ENCODE measurements around the gene ITPKB. TPM values are rescaled to one million over a fixed set of nuclear protein-coding genes. Genes with fewer than 3 reads are reported as not detected.
A peak's percentile ranks its signal among the peaks of the same experiment; 100 is the strongest.

The ITPKB gene
- polyA plus RNA-seq, 1 of the 3 experiments (the other 2 are of a cell fraction) = 2.4 TPM

DNA sequence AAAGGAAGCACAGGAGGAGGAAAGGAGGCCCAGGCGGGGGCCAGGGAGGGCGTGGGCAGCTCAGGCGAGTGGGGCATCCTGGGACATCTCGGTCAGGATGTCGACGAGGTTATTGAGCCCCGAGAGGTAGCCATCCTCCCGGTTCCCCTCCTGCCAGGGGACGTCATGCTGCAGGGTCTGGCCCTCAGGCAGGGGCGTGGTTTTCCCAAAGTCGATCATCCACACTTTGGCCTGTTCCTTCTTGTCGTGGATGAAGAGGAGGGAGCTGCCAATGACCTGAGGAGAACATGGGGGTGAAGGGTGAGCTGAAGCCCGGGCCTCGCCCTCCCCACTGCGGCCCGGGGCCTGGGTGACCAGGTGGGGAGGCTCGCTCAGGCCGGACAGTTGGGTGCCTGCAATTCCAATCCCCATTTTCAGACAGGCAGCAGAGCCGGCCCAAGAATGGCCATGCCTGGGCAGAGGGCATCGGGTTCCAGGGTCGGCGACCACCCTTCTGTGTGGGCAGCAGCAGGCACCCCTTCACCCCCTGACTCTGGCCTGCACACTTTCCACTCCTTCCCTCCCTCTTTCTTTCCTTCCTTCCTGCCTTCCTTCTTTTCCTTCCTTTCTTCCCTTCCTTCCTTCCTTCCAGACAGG, 104.4 kb downstream of the ITPKB start (continued):
- TF ChIP-seq REST (IDR thresholded peaks at IDR 0.05; ENCODE audit: low read depth, low read length) = no peak
- TF ChIP-seq TEAD4 (IDR thresholded peaks at IDR 0.05; ENCODE audit: borderline replicate concordance, insufficient read depth) = no peak
- TF ChIP-seq RXRA (IDR thresholded peaks at IDR 0.05; ENCODE audit: borderline replicate concordance, low read depth) = no peak
- TF ChIP-seq, protein P1, sequence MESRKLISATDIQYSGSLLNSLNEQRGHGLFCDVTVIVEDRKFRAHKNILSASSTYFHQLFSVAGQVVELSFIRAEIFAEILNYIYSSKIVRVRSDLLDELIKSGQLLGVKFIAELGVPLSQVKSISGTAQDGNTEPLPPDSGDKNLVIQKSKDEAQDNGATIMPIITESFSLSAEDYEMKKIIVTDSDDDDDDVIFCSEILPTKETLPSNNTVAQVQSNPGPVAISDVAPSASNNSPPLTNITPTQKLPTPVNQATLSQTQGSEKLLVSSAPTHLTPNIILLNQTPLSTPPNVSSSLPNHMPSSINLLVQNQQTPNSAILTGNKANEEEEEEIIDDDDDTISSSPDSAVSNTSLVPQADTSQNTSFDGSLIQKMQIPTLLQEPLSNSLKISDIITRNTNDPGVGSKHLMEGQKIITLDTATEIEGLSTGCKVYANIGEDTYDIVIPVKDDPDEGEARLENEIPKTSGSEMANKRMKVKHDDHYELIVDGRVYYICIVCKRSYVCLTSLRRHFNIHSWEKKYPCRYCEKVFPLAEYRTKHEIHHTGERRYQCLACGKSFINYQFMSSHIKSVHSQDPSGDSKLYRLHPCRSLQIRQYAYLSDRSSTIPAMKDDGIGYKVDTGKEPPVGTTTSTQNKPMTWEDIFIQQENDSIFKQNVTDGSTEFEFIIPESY (IDR thresholded peaks at IDR 0.05; ENCODE audit: borderline replicate concordance, low read depth) = no peak
- TF ChIP-seq, protein P2, sequence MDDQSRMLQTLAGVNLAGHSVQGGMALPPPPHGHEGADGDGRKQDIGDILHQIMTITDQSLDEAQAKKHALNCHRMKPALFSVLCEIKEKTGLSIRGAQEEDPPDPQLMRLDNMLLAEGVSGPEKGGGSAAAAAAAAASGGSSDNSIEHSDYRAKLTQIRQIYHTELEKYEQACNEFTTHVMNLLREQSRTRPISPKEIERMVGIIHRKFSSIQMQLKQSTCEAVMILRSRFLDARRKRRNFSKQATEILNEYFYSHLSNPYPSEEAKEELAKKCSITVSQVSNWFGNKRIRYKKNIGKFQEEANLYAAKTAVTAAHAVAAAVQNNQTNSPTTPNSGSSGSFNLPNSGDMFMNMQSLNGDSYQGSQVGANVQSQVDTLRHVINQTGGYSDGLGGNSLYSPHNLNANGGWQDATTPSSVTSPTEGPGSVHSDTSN (IDR thresholded peaks at IDR 0.05) = no peak
- TF ChIP-seq NRF1 (IDR thresholded peaks at IDR 0.05; ENCODE audit: low read depth, low read length) = no peak
- TF ChIP-seq ELF1 (IDR thresholded peaks at IDR 0.05) = no peak

DNA sequence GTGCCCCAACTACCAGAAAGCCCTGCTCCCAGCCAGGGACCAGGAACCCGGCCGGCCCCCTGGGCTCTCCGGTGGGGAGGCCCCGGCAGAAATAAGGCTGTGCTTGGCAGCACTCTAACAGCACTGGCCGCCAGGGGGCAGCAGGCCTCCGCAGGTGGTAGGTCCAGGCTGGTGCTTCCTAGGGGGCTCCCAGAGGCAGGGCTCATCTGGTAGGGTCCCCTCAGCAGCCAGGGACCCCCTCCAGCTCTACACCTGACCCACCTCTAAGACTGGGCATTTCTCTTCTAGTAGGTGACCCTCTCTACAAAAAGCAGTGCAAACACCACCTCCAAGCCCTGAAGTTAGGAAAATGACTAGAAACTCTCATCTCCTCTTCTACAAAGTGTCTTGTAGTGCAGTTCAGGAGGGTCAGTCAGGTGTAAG, 104.9 kb downstream of the ITPKB start:
- Histone ChIP-seq H3K27ac (ENCODE audit: low read depth in 2 of 2, low read length in 1 of 2) (no peak overlapping the region), H3K9me3 (no peaks in the 10 kb centered on the region), H3K4me1 (ENCODE audit: control insufficient read depth in 1 of 2, insufficient read depth in 2 of 2, low read depth in 1 of 2, low read length in 1 of 2) (no peaks in the 10 kb centered on the region; a peak in 1 of 4 replicates), H3K27me3 (ENCODE audit: insufficient read depth) (no peaks in the 10 kb centered on the region), H2AFZ (ENCODE audit: low read depth) (no peak overlapping the region), H3K9ac (no peak overlapping the region), H3K36me3 (replicated peaks in 1 of 2; ENCODE audit: control insufficient read depth in 1 of 2, insufficient read depth in 2 of 2, low read length in 1 of 2) (no peaks in the 10 kb centered on the region), H3K9me2 (no peaks in the 10 kb centered on the region), H3K4me2 (no peak overlapping the region), H3K4me3 (ENCODE audit: low read depth in 2 of 2, low read length in 1 of 2) (peak overlapping the region in 1 of 2 experiments; percentile 33; a peak in 1 of 4 replicates), H3F3A (replicated peaks; ENCODE audit: insufficient read depth) (no peaks in the 10 kb centered on the region), H3K79me2 (ENCODE audit: insufficient read depth) (no peaks in the 10 kb centered on the region), H4K20me1 (ENCODE audit: insufficient read depth) (no peaks in the 10 kb centered on the region)
- ChIA-PET POLR2A (no interaction called here), CTCF (interaction anchor here (0.8 to 6.6 kb wide), 44 partner anchors 7 to 813 kb away, joined by 3 to 120 read pairs (median 3); partner anchors contain the start of genes ITPKB and STUM)
- TF ChIP-seq SMC3 (IDR thresholded peaks at IDR 0.05; ENCODE audit: low read depth, low read length) (peak; percentile 97), RAD21 (IDR thresholded peaks at IDR 0.05; ENCODE audit: low read length) (peak; percentile 94), CTCF (IDR thresholded peaks at IDR 0.05) (peak; percentile 97), MEF2A (IDR thresholded peaks at IDR 0.05; ENCODE audit: borderline replicate concordance, low read depth) (no peak), FOXJ3 (CRISPR knock-in tag; IDR thresholded peaks at IDR 0.05) (0 out of 2 replicates have a peak, but pooled peaks have one; percentile 16)
- DNase-seq = peak; percentile 91
- 0% methylated on average over 3 of the region's 6 CpGs for WGBS (ENCODE audit: low lambda C conversion rate)
